Natural killer cell (primary cell): ENCODE measurements around the gene MRGPRD. TPM values are rescaled to one million over a fixed set of nuclear protein-coding genes. Genes with fewer than 3 reads are reported as not detected.

Experiments
- ATAC-seq, 3 donors: fragments of 150-1000 bp in 2 of 3; fragments of 200-7000 bp in 1 of 3; cut with Tn5 transposase; 1 replicate in 1 of 3; 2 replicates in 2 of 3; pipeline ENCODE4 v1.10.0; 2021; ENCODE audit warnings: mild to moderate bottlenecking in 2 of 3, moderate library complexity in 2 of 3
- DNase-seq, 2 donors: peaks; one replicate each; pipeline versions ENCODE4 v3.0.0 to v3.0.0-alpha.2; 2013 to 2021; ENCODE audit warnings: mixed read lengths in 1 of 2
- H3K27ac ChIP-seq: one replicate; pipeline ENCODE4 v1.5.1; 2013; ENCODE audit warnings: mild to moderate bottlenecking, low read length
- H3K27me3 ChIP-seq: one replicate; pipeline ENCODE4 v1.6.1; 2013; ENCODE audit warnings: low read length; ENCODE audit not compliant: control insufficient read depth, insufficient read depth
- H3K36me3 ChIP-seq: one replicate; pipeline ENCODE4 v1.6.1; 2013; ENCODE audit warnings: low read length; ENCODE audit not compliant: control insufficient read depth, insufficient read depth
- H3K4me1 ChIP-seq: one replicate; pipeline ENCODE4 v1.6.1; 2013; ENCODE audit warnings: low read length; ENCODE audit not compliant: control insufficient read depth, insufficient read depth
- H3K4me3 ChIP-seq: one replicate; pipeline ENCODE4 v1.5.1; 2013; ENCODE audit warnings: low read length
- H3K9me3 ChIP-seq: one replicate; pipeline ENCODE4 v1.6.1; 2013; ENCODE audit warnings: low read length; ENCODE audit not compliant: control insufficient read depth, insufficient read depth
- H3K27ac Mint-ChIP-seq, 2 donors: one replicate each; pipeline ENCODE4 v1.8.0; 2022; ENCODE audit warnings: mild to moderate bottlenecking in 2 of 2, mixed read lengths in 2 of 2, moderate library complexity in 1 of 2
- H3K27me3 Mint-ChIP-seq, 2 donors: one replicate each; pipeline ENCODE4 v1.8.0; 2022; ENCODE audit warnings: low read depth in 2 of 2, mixed read lengths in 2 of 2
- H3K36me3 Mint-ChIP-seq: one replicate; pipeline ENCODE4 v1.8.0; 2022; ENCODE audit warnings: mixed read lengths
- H3K4me1 Mint-ChIP-seq, 2 donors: one replicate each; pipeline ENCODE4 v1.8.0; 2022; ENCODE audit warnings: mixed read lengths in 2 of 2
- H3K4me3 Mint-ChIP-seq: one replicate; pipeline ENCODE4 v1.8.0; 2022; ENCODE audit warnings: mild to moderate bottlenecking, moderate library complexity, mixed read lengths
- H3K9me3 Mint-ChIP-seq, 2 donors: one replicate each; pipeline ENCODE4 v1.8.0; 2022; ENCODE audit warnings: mixed read lengths in 2 of 2
- WGBS: methylation state at CpG from one replicate; pipeline ENCODE4 v1.1.7; 2013; ENCODE audit warnings: missing lambda C conversion rate; ENCODE audit not compliant: insufficient coverage; 5-methylcytosine and 5-hydroxymethylcytosine counted together
- intact Hi-C: fragments of 100-400 bp; cut with micrococcal nuclease; formaldehyde crosslinking; loops from one replicate; pipeline ENCODE4 v1.14.2; 2022
- total RNA-seq, 4 donors: library from RNA; stranded (reverse); fragments of 120-200 nt in 1 of 4; gene quantifications; one replicate each; pipeline versions ENCODE4 v1.2.3 to v1.2.4, GENCODE V29; 2013 to 2022
- TF ChIP-seq, protein P1 (sequence below): fragments of 200-600 bp; IDR thresholded peaks from one replicate; pipeline ENCODE4 v1.8.0; 2022; ENCODE audit warnings: antibody characterized with exemption

The MRGPRD gene
- total RNA-seq, 3 donors from 2014 or later (not counting 1 experiment from before 2014, with no cell fraction given) = not detected

DNA sequence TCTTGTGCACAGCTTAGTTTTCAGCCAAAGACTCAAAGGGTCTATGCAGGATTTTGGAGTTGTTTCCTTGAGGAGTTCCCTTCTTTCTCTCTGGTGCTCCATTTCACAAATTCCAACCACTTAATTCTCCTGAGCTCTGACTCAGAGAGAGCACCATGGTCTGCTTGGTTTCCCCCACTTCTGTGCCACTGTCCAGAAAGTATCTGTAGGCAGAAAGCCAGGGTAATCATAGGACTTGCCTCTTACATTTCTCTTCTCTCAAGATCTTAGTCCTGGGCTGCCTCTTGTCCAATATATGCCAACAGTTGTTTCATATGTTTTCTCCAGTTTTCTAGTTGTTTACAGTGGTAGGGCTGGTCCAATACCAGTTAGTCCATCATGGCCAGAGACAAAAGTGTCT is 6.4 kb upstream of the MRGPRD start:
- Mint-ChIP-seq H3K27me3 (peaks cover 17 to 52% of the 10 kb centered on the region in 2 donors), H3K9me3 (peaks cover 3 to 9% of the 10 kb centered on the region in 2 donors), H3K4me1 (no peaks in the 10 kb centered on the region), H3K4me3 (no peak overlapping the region), H3K27ac (no peak overlapping the region), H3K36me3 (peaks cover 22% of the 10 kb centered on the region)
- DNase-seq (no peak), ATAC-seq (no peak)
- intact Hi-C loops = no loop called here
- Histone ChIP-seq H3K27me3 (peaks cover 3% of the 10 kb centered on the region), H3K36me3 (no peaks in the 10 kb centered on the region), H3K4me1 (no peaks in the 10 kb centered on the region), H3K27ac (no peak overlapping the region), H3K9me3 (no peaks in the 10 kb centered on the region), H3K4me3 (no peak overlapping the region)
- TF ChIP-seq, protein P1, sequence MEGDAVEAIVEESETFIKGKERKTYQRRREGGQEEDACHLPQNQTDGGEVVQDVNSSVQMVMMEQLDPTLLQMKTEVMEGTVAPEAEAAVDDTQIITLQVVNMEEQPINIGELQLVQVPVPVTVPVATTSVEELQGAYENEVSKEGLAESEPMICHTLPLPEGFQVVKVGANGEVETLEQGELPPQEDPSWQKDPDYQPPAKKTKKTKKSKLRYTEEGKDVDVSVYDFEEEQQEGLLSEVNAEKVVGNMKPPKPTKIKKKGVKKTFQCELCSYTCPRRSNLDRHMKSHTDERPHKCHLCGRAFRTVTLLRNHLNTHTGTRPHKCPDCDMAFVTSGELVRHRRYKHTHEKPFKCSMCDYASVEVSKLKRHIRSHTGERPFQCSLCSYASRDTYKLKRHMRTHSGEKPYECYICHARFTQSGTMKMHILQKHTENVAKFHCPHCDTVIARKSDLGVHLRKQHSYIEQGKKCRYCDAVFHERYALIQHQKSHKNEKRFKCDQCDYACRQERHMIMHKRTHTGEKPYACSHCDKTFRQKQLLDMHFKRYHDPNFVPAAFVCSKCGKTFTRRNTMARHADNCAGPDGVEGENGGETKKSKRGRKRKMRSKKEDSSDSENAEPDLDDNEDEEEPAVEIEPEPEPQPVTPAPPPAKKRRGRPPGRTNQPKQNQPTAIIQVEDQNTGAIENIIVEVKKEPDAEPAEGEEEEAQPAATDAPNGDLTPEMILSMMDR = no peak

DNA sequence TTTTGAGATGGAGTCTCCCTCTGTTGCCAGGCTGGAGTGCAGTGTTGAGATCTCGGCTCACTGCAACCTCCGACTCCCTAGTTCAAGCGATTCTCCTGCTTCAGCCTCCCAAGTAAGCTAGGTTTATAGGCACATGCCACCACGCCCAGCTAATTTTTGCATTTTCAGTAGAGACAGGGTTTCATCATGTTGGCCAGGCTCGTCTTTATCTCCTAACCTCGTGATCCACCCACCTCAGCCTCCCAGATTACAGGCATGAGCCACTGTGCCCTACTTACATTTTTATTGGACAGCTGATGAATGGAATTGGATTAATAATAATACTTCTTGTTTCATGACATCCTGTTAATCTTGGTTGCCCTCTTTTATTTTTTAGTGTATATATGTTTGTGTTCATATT is 3.0 kb upstream of the MRGPRD start:
- WGBS = 90% methylated on average over 4 of the region's 6 CpGs
- Mint-ChIP-seq H3K27me3 (peaks cover 14 to 49% of the 10 kb centered on the region in 2 donors), H3K9me3 (peaks cover 3 to 10% of the 10 kb centered on the region in 2 donors), H3K4me1 (no peaks in the 10 kb centered on the region), H3K27ac (no peak overlapping the region), H3K36me3 (peaks cover 24% of the 10 kb centered on the region), H3K4me3 (no peak overlapping the region)
- Histone ChIP-seq H3K27ac (no peak overlapping the region), H3K27me3 (no peaks in the 10 kb centered on the region), H3K4me1 (no peaks in the 10 kb centered on the region), H3K36me3 (no peaks in the 10 kb centered on the region), H3K9me3 (no peaks in the 10 kb centered on the region), H3K4me3 (no peak overlapping the region)
- DNase-seq = no peak
- no peak for ATAC-seq
- intact Hi-C loops = no loop called here
- TF ChIP-seq, protein P1 = no peak

DNA sequence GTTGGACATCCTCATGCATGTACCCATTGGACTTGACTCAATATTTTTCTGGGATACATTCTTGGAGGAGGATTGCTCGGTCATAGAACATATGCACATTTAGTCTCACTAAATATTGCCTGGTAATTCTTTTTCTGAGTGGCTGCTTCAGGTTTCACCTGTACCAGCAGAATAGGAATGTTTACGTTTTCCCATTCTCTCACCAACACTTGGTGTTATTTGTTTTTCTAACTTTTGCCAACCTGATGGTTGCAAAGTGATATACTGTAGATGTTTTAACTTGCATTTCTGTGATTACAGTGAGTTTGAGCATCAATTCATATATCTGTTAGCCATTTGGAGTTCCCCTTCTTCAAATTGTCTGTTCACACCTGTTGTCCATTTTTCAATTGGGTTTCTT is 1.3 kb upstream of the MRGPRD start:
- Histone ChIP-seq H3K4me1 (no peaks in the 10 kb centered on the region), H3K9me3 (no peaks in the 10 kb centered on the region), H3K27me3 (no peaks in the 10 kb centered on the region), H3K4me3 (no peak overlapping the region), H3K27ac (no peak overlapping the region), H3K36me3 (no peaks in the 10 kb centered on the region)
- Mint-ChIP-seq H3K4me3 (no peak overlapping the region), H3K36me3 (peaks cover 20% of the 10 kb centered on the region), H3K4me1 (no peaks in the 10 kb centered on the region), H3K27ac (no peak overlapping the region), H3K9me3 (peaks cover 3 to 10% of the 10 kb centered on the region in 2 donors), H3K27me3 (peaks cover 14 to 35% of the 10 kb centered on the region in 2 donors)
- ATAC-seq (no peak), DNase-seq (no peak)
- TF ChIP-seq, protein P1 = no peak
- WGBS = 50% methylated on average over 1 of the region's 2 CpGs
- intact Hi-C loops = no loop called here
